RWPE2 (cell line): ENCODE results near the gene IFT43.
A peak's percentile ranks its signal among the peaks of the same experiment; 100 is the strongest.

Experiments used
- ATAC-seq: fragments of 200-7000 bp; cut with Tn5 transposase; 3 replicates; pipeline ENCODE4 v1.9.1; 2021; ENCODE audit warnings: low read depth
- DNase-seq: peaks from one replicate; pipeline ENCODE4 v3.0.0-alpha.2; 2020; ENCODE audit warnings: low spot score
- H3K27ac ChIP-seq: fragments of 450-650 bp; 2 replicates; pipeline ENCODE4 v1.5.1; 2017; ENCODE audit warnings: mild to moderate bottlenecking; ENCODE audit not compliant: poor library complexity, severe bottlenecking
- H3K27me3 ChIP-seq: fragments of 250-450 bp; sonication (Bioruptor Pico); 2 replicates; pipeline ENCODE4 v1.5.1; 2021; ENCODE audit warnings: mild to moderate bottlenecking, moderate library complexity; ENCODE audit not compliant: insufficient read depth, poor library complexity, severe bottlenecking
- H3K36me3 ChIP-seq: fragments of 250-450 bp; sonication (Bioruptor Pico); 2 replicates; pipeline ENCODE4 v1.5.1; 2020; ENCODE audit warnings: low read depth, mild to moderate bottlenecking, moderate library complexity
- H3K4me1 ChIP-seq: fragments of 250-450 bp; sonication (Bioruptor Pico); 2 replicates; pipeline ENCODE4 v1.5.1; 2021; ENCODE audit warnings: mild to moderate bottlenecking, moderate library complexity; ENCODE audit not compliant: insufficient read depth, poor library complexity, severe bottlenecking
- H3K4me3 ChIP-seq: fragments of 250-450 bp; sonication (Bioruptor Pico); 2 replicates; pipeline ENCODE4 v1.5.1; 2021; ENCODE audit warnings: mild to moderate bottlenecking, moderate library complexity; ENCODE audit not compliant: severe bottlenecking
- H3K9me3 ChIP-seq: fragments of 250-450 bp; sonication (Bioruptor Pico); 2 replicates; pipeline ENCODE4 v1.5.1; 2021; ENCODE audit warnings: mild to moderate bottlenecking, moderate library complexity; ENCODE audit not compliant: severe bottlenecking
- TF ChIP-seq, protein P1 (sequence below): fragments of 450-650 bp; IDR thresholded peaks from one replicate; pipeline ENCODE4 v1.5.1; 2017; ENCODE audit warnings: mild to moderate bottlenecking, moderate library complexity; ENCODE audit not compliant: poor library complexity, severe bottlenecking

Gene IFT43

DNA sequence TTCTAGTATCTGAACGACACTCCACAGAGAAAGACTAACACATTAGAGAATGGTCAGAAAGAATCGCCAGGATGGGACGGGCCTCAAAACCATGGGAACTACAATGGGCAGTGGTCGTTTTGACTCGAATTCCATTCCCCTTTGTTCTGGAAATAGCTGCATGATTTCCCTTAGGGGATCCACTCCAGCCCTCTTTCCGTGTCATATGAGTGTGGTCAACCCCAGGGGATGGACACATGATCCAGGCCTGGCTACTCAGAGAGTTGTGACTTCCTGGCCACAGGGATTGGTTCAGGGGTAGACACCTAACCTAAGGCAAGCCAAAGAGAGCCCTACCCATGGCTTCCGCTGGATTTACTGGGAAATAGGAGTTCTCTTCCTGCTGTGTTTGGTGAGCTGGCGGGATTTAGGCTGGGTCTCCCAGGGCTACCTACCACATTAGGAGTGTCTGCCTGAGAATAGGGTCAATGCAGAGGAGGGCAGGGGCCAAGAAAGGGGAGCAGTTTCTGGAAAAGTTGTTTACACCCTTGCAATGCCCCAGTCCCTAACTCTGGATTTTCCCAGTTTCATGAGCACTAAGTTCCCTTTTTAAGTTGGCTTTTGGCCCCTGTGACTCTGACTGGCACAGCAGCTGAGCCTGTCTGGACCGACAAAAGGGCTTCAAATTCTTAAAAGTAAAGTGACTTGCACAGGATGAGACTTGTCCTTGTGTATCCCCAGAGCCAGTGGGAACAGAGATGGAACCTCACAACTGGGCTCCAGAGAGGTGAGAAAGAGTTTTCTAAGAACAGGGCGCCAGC is 138.1 kb downstream of the IFT43 start:
- no peaks in the 10 kb centered on the region for H3K9me3 ChIP-seq
- DNase-seq: no peak
- H3K27ac ChIP-seq: no peak overlapping the region
- ATAC-seq: no peak
- H3K27me3 ChIP-seq: no peaks in the 10 kb centered on the region
- H3K36me3 ChIP-seq: no peaks in the 10 kb centered on the region
- H3K4me1 ChIP-seq: no peaks in the 10 kb centered on the region
- TF ChIP-seq, protein P1, sequence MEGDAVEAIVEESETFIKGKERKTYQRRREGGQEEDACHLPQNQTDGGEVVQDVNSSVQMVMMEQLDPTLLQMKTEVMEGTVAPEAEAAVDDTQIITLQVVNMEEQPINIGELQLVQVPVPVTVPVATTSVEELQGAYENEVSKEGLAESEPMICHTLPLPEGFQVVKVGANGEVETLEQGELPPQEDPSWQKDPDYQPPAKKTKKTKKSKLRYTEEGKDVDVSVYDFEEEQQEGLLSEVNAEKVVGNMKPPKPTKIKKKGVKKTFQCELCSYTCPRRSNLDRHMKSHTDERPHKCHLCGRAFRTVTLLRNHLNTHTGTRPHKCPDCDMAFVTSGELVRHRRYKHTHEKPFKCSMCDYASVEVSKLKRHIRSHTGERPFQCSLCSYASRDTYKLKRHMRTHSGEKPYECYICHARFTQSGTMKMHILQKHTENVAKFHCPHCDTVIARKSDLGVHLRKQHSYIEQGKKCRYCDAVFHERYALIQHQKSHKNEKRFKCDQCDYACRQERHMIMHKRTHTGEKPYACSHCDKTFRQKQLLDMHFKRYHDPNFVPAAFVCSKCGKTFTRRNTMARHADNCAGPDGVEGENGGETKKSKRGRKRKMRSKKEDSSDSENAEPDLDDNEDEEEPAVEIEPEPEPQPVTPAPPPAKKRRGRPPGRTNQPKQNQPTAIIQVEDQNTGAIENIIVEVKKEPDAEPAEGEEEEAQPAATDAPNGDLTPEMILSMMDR: no peak
- no peak overlapping the region for H3K4me3 ChIP-seq

DNA sequence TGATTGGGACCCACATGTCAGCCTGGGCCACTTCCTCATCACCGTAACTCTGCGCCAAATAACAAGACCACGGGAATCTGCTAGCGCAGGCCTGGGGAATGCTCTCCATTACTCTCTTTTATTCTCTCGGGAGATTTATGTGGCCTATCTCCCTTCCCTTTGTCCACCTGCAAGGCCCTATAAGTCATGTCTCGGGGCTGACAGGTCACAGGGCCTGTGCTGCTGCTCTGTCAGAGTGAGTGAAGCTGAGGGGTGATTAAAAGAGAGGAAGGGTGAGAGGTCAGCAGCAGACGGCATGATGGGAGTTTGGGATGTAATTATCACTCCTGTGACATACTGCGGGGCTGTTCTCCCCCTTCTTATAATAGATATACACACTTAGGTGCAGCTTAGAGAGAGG is 139.9 kb downstream of the IFT43 start:
- Histone ChIP-seq H3K9me3 (no peaks in the 10 kb centered on the region), H3K36me3 (no peaks in the 10 kb centered on the region), H3K27me3 (peaks cover 11% of the 10 kb centered on the region), H3K4me1 (no peaks in the 10 kb centered on the region), H3K4me3 (no peak overlapping the region), H3K27ac (no peak overlapping the region)
- TF ChIP-seq, protein P1: no peak
- ATAC-seq: no peak
- peak; percentile 16 for DNase-seq

DNA sequence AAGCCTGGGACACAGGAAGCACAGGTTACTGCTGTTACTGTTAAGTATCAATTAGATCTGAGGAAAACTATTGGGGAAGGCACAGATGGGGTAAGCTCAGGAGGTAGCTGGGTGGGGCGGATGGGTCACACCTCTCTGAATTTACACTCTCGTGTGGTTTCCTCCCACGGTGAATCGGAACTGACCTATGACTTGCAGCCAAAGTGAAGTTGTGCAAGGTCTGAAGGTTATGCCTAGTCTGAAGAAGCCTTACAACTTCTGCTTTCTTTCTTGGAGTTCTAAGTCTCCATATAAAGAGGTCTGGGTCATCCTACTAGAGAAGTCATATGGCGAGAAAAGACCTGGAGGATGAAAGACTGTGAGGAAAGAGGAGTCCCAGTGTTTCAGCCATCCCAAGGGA is 140.5 kb downstream of the IFT43 start:
- Histone ChIP-seq H3K4me3 (no peak overlapping the region), H3K36me3 (no peaks in the 10 kb centered on the region), H3K9me3 (no peaks in the 10 kb centered on the region), H3K27ac (no peak overlapping the region), H3K4me1 (no peaks in the 10 kb centered on the region), H3K27me3 (peaks cover 16% of the 10 kb centered on the region)
- TF ChIP-seq, protein P1: no peak
- no peak for ATAC-seq
- DNase-seq: no peak

DNA sequence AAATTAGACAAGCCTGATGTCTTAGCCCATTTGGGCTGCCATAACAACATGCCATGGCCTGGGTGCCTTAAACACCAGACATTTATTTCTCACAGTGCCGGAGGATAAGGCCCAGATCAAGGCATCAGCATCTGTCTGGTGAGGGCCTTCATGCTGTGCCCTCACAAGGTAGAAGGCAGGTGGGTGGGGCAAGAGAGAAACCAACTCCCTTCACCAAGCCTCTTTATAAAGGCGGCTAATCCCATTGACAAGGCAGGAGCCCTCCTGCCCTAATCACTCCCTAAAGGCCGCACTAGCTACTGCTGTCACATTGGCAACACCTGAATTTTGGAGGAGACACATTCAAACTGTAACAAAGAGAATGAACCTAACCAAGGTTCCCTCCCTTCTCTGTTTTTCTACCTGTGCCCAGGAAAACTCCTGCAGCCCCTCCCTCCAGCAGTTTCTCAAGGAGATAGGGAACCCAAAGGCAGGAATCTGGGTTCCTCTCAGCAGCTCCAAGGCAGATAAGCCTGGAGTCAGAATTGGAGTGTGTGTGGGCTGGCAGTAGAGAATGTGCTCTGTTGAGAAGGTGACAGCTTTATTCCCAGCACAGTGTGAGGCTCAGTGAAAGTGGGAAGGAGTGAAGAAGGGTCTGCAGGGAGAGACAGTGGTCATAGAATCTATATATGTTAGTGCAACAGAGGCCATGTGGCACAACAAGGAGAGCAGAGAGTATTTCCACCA is 144.5 kb downstream of the IFT43 start:
- Histone ChIP-seq H3K4me3 (no peak overlapping the region), H3K9me3 (no peaks in the 10 kb centered on the region), H3K27me3 (peaks cover 30% of the 10 kb centered on the region), H3K36me3 (no peaks in the 10 kb centered on the region), H3K4me1 (no peaks in the 10 kb centered on the region), H3K27ac (no peak overlapping the region)
- ATAC-seq (no peak), DNase-seq (no peak)
- TF ChIP-seq, protein P1: no peak
